HG02981 (cell line): Measurements from ENCODE around the gene MAT1A.

ENCODE experiments used
- ATAC-seq: cut with Tn5 transposase; IDR thresholded peaks from one replicate; pipeline ENCODE4 v1.9.1; 2021; ENCODE audit warnings: mild to moderate bottlenecking, moderate library complexity; ENCODE audit not compliant: unreplicated experiment

The MAT1A gene

DNA sequence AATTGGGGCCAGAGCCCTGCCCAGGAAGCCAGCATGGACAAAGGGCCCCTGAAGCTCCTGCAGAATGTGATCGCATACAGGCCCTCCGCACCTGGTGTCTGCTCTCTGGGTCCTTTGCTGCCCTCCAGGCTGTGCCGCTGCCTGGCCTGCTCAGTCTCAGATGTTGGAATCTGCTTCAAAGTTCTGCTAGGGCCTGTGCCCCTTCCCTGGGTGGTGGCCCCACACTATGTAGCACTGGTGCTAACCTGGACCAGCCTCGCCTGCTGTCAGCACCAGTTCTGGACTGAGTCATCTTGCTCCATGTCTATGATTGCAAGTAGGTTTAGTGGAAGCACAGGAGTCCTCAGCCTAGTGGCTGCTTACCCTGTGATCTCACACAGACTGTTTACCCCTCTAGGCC lies 6.3 kb downstream of the MAT1A start:
- no peak for ATAC-seq

GRCh38 chr10:80281784-80282765 lies 7.4 kb downstream of the MAT1A start:
- ATAC-seq = no peak

DNA sequence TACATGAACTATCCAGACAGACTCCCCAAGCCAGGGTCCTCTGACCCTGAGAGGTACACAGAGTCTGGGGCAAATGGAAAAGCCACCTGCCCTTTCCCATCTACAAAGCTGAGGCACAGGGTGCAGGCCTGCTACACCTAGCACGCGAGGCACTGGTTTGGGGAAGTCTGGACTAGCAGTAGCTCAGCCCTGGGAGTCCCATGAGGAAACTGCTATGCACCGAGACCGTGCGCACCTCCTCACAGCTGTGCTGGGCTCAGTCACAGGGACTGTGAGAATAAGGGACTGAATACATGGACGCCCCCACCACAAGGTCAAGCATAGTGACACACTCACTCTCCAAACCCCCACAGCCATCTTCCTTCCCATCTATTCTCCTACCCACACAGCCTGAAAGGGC lies 8.2 kb downstream of the MAT1A start:
- ATAC-seq = no peak

DNA sequence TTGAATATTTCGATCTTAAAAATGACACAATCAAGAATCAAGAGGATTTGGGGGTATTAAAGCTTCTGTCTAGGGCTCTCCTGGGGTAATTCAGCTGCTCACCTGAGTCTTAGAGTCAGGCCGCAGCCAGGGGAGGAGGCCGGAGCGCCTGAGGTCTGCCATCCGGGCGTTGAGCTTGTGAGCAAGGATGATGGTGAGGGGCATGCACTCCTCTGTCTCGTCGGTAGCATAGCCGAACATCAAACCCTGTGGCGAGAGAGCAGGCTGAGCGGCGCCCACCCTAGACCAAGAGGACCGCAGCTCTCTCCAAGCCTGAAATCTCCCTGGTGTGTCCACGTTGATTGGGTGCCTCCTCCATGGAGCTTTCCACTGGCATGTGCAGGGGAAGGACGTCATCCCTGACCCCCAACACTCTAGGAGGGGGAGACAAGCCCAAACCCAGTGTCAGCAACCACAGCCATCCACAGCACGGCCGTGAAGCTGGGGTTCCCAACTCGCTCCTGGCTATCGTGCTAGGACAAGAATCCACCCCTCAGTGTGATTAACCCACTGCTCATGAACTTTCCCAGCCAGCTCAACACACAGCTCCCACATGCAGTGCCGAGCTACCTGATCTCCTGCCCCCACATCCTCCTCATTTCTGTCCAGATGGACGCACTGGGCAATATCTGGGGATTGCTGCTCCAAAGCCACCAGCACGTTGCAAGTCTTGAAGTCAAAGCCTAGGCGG lies 9.2 kb downstream of the MAT1A start:
- no peak for ATAC-seq

DNA sequence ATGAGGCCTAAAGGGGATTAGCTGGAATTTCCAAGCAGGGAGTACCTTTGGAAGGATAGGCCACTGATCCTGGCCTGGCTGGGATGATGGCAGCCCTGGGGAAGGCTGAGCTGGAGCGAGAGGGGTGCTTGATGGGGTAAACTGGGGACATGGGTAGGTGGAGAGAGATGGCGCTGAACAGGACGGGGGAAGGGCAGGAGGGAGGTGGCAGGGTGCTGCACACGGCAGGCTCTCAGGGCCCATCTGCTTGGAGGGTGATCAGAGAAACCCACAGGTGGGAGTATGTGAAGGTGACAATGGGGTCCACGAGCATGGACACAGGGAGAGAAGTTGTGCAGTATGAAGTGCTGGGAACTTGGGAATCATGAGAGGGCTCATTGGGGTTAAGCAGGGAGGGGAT lies 10.3 kb downstream of the MAT1A start:
- ATAC-seq = no peak

- ATAC-seq = no peak
Observed at GRCh38 chr10:80278480-80278879, 11.0 kb downstream of the MAT1A start.

- no peak for ATAC-seq
Observed at GRCh38 chr10:80277567-80278250, 11.7 kb downstream of the MAT1A start.

DNA sequence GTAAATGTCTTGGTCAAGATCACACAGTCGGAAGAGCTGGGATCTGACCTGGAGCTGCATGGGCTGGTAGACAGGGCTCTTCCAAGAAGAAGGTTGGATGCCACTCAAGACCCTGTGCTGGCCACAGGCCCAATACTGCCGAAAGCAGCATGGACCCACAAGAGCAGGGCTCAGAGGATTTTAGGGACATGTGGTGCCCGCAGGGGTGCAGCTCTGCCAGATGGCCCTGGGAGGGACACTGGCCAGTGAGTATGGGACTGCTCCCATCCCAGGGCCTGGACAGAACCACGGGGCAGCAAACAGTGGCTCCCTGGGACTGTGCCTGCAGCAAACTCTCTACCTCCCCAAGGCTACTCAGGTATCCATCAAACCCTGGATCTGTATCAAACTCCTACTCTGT lies 12.4 kb downstream of the MAT1A start:
- no peak for ATAC-seq

DNA sequence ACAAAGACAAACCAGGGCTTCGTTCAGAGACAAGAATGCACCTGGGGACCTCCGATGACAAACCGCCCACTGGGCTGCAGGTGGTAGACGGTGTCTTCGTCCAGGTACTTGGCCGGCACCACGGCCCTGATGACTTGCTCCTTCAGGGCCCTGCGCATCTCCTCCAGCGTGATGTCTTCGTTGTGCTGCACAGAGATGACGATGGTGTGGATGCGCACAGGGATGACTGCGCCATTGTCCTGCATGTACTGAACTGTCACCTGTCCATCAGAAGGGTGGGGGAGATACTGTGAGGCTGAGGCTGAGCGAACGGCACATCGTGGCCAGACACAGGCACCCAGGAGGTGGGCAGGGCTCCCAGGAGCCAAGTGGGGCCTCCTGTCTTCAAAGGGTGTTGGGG lies 13.1 kb downstream of the MAT1A start:
- no peak for ATAC-seq

- ATAC-seq = no peak
Observed at GRCh38 chr10:80275756-80276155, 13.7 kb downstream of the MAT1A start.

DNA sequence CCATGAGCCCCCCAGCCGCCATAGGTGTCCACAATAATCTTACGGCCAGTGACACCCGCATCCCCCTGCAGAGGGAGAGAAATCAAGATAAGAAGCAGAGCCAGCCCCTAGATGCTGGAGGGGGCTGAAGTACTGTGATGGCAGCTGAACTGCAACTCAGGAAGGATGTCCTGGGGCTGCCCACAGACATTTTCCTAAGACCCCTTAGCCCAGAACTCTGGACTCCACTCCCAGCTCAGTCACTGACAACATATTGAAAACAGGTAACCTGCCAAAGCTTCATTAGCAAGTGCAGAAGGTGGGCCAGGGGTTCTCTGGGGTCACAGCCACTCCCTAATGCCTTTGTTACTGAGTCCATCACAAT lies 14.3 kb downstream of the MAT1A start:
- ATAC-seq = no peak

- no peak for ATAC-seq
Observed at GRCh38 chr10:80274396-80275134, 14.9 kb downstream of the MAT1A start.

- ATAC-seq = no peak
Observed at GRCh38 chr10:80273523-80274170, 15.8 kb downstream of the MAT1A start.

- no peak for ATAC-seq
Observed at GRCh38 chr10:80272793-80273522, 16.5 kb downstream of the MAT1A start.

DNA sequence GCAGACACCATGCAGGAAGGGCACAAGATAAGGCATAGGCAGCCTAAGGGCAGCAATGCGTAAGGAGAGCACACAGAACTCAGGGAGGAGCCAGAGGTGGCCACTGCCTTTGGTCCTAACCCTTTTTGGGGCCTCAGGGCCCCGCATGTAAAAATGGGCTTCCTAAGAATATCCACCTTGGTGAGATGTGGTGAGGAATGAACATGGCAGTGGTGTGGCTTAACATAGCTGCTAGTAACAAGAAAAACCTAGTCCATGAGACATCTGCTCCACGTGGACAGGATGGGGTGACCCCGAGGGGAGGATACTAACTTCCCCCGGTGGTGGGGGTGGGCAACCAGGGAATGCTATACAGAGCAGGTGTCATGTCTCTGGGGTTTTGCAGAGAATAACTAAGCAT lies 18.0 kb downstream of the MAT1A start:
- no peak for ATAC-seq

- ATAC-seq = no peak
Observed at GRCh38 chr10:80270887-80271286, 18.6 kb downstream of the MAT1A start.

GRCh38 chr10:80268938-80269588 lies 20.4 kb downstream of the MAT1A start:
- no peak for ATAC-seq

DNA sequence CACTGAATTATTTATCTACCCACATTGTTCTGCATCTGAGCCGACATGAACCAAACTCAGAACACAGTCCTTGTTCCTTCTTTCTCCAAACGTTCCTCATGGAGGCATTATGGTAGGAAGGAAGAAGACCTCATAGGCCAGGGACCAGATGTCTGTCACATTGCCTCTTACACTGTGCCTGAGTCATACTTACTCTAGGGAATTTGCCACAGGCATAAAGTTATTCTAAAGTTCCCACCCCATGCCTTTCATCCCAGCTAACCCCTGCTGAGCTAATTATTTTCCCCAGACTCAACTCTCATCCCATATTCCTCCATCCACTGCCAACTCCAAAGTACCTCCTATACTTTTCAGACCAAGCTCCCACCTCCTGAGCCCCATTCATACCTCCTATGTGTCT lies 21.2 kb downstream of the MAT1A start:
- ATAC-seq = no peak

- ATAC-seq = no peak
Observed at GRCh38 chr10:80266513-80266863, 23.0 kb downstream of the MAT1A start.
